ENCODE measurements around the gene TRERF1. TPM values are rescaled to one million over a fixed set of nuclear protein-coding genes. Genes with fewer than 3 reads are reported as not detected.

The TRERF1 gene
- total RNA-seq, 1 experiment from 2014 or later = 22.3 TPM

DNA sequence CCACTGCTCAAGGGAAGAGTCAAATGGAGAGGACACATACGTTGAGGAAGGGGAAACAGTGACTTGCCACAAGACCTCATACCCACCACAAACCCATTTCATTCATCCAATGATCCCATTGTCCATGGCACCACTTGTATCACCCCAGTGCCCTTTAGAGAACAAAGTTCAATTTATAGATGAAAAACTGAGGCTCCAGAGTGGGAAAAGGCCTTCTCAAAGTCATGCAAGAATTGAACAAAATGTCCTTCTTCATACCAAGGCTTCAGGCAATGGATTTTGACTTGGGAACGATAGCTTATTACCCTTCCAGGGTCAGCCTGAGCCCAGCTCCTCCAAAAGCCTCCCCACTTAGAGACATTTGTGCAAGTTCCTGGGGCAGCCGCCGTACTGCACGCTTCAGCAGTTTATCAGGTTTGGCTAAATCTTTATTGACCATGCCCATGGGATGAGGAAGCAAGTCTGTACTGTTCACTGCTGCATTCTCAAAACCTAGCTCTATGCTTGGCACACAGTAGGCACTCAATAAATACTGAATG is 186.8 kb downstream of the TRERF1 start:
- Mint-ChIP-seq H3K4me1 (peaks cover 17% of the 10 kb centered on the region), H3K27ac (no peak overlapping the region), H3K9me3 (no peaks in the 10 kb centered on the region), H3K36me3 (peaks cover 16% of the 10 kb centered on the region), H3K4me3 (no peak overlapping the region), H3K27me3 (ENCODE audit: low read depth) (no peaks in the 10 kb centered on the region)
- ATAC-seq (no peak), DNase-seq (ENCODE audit: low spot score) (no peak)
- ChIA-PET CTCF (interaction anchor here (7.9 kb wide), 1 partner anchor 283 kb away, joined by 132 read pairs; no protein-coding TSS in a partner anchor), POLR2A (no interaction called here)
- no peak for TF ChIP-seq MLX (CRISPR knock-in tag; IDR thresholded peaks at IDR 0.05)
- TF ChIP-seq AR (CRISPR knock-in tag; IDR thresholded peaks at IDR 0.05) = no peak
- TF ChIP-seq ELF4 (CRISPR knock-in tag; IDR thresholded peaks at IDR 0.05; ENCODE audit: low read depth) = no peak
- no peak for TF ChIP-seq SP1 (CRISPR knock-in tag; conservative IDR thresholded peaks at IDR 0.05)
- no peak for TF ChIP-seq CBFB (CRISPR knock-in tag; IDR thresholded peaks at IDR 0.05; ENCODE audit: low read depth)
- no peak for TF ChIP-seq ERG (CRISPR knock-in tag; IDR thresholded peaks at IDR 0.05)
- TF ChIP-seq ZNF219 (CRISPR knock-in tag; IDR thresholded peaks at IDR 0.05; ENCODE audit: borderline replicate concordance) = no peak

DNA sequence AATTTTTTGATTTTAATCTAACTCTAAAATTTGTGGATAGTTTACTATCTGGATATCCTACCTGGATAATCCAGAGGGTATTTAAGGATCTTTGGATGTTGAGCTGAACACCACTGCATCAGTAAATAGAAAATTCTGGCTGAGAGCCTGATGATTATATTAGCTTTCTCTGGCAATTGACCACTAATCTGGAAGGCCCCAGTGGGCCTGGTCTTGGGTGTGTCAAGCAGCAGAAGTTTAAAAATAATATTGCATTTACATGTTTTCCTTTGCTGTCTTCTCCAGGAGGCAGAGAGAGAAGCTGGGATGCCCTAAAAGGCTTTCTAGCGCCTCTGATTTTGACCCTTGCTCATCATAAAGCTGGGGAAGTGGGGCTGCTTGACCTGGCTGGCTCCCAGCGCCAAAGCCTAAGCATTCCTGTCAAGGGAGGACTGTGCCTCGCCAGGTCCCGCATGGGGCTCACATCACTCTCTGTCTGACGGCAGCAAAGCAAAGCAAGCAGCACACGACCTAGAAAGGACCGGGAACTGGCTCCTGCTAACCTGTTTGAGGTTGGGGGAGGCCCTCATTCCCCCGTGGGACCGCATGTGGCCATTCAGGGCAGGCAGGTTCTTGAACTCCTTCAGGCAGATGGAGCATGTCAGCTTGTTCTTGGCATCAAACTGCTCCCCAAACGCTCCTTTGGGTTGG is 187.4 kb downstream of the TRERF1 start:
- Mint-ChIP-seq H3K27me3 (ENCODE audit: low read depth) (no peaks in the 10 kb centered on the region), H3K4me1 (peaks cover 12% of the 10 kb centered on the region), H3K4me3 (no peak overlapping the region), H3K9me3 (no peaks in the 10 kb centered on the region), H3K27ac (no peak overlapping the region), H3K36me3 (peaks cover 13% of the 10 kb centered on the region)
- TF ChIP-seq HMGA2 (CRISPR knock-in tag; IDR thresholded peaks at IDR 0.05) (no peak), SP1 (CRISPR knock-in tag; conservative IDR thresholded peaks at IDR 0.05) (no peak), ZNF281 (CRISPR knock-in tag; IDR thresholded peaks at IDR 0.05) (no peak), MXD4 (CRISPR knock-in tag; IDR thresholded peaks at IDR 0.05; ENCODE audit: borderline replicate concordance) (no peak), GTF2I (CRISPR knock-in tag; conservative IDR thresholded peaks at IDR 0.05) (no peak), ZBTB43 (CRISPR knock-in tag; IDR thresholded peaks at IDR 0.05) (no peak), NFE2L1 (CRISPR knock-in tag; IDR thresholded peaks at IDR 0.05) (no peak), IRF2 (CRISPR knock-in tag; IDR thresholded peaks at IDR 0.05; ENCODE audit: borderline replicate concordance, low read depth) (no peak)
- TF ChIP-seq, protein P1, sequence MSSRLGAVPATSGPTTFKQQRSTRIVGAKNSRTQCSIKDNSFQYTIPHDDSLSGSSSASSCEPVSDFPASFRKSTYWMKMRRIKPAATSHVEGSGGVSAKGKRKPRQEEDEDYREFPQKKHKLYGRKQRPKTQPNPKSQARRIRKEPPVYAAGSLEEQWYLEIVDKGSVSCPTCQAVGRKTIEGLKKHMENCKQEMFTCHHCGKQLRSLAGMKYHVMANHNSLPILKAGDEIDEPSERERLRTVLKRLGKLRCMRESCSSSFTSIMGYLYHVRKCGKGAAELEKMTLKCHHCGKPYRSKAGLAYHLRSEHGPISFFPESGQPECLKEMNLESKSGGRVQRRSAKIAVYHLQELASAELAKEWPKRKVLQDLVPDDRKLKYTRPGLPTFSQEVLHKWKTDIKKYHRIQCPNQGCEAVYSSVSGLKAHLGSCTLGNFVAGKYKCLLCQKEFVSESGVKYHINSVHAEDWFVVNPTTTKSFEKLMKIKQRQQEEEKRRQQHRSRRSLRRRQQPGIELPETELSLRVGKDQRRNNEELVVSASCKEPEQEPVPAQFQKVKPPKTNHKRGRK (CRISPR knock-in tag; IDR thresholded peaks at IDR 0.05; ENCODE audit: borderline replicate concordance) = no peak
- ChIA-PET CTCF (interaction anchor here (0.6 to 7.9 kb wide), 4 partner anchors 12 to 283 kb away, joined by 3 to 132 read pairs (median 5); no protein-coding TSS in a partner anchor), POLR2A (no interaction called here)
- DNase-seq (ENCODE audit: low spot score) (no peak), ATAC-seq (no peak)

All from WTC11 (cell line).